ENCODE data around the gene ICE1.

ICE1 gene

GRCh38 chr5:5521029-5521428, 98.6 kb downstream of the ICE1 start:
- no peak for TF ChIP-seq ZNF274 (IDR thresholded peaks at IDR 0.05; ENCODE audit: low read depth, low read length)

GRCh38 chr5:5521478-5521877, 99.0 kb downstream of the ICE1 start:
- no peak overlapping the region for H3K4me3 ChIP-seq (ENCODE audit: low read length)

More at GRCh38 chr5:5521029-5521428, 98.6 kb downstream of the ICE1 start:
- H3K4me3 ChIP-seq (ENCODE audit: low read length): no peak overlapping the region

GRCh38 chr5:5522336-5522735, 99.9 kb downstream of the ICE1 start:
- TF ChIP-seq ZNF274 (IDR thresholded peaks at IDR 0.05; ENCODE audit: low read depth, low read length): no peak
- H3K4me3 ChIP-seq (ENCODE audit: low read length): no peak overlapping the region

More at GRCh38 chr5:5521478-5521877, 99.0 kb downstream of the ICE1 start:
- no peak for TF ChIP-seq ZNF274 (IDR thresholded peaks at IDR 0.05; ENCODE audit: low read depth, low read length)

- H3K4me3 ChIP-seq (ENCODE audit: low read length): no peak overlapping the region
- no peak for TF ChIP-seq ZNF274 (IDR thresholded peaks at IDR 0.05; ENCODE audit: low read depth, low read length)
Measured at GRCh38 chr5:5523066-5523505, 100.6 kb downstream of the ICE1 start.

- no peak overlapping the region for H3K4me3 ChIP-seq (ENCODE audit: low read length)
- TF ChIP-seq ZNF274 (IDR thresholded peaks at IDR 0.05; ENCODE audit: low read depth, low read length): no peak
Measured at GRCh38 chr5:5524327-5524726, 101.8 kb downstream of the ICE1 start.

- H3K4me3 ChIP-seq (ENCODE audit: low read length): no peak overlapping the region
- TF ChIP-seq ZNF274 (IDR thresholded peaks at IDR 0.05; ENCODE audit: low read depth, low read length): no peak
Measured at GRCh38 chr5:5531371-5531770, 108.9 kb downstream of the ICE1 start.

- TF ChIP-seq ZNF274 (IDR thresholded peaks at IDR 0.05; ENCODE audit: low read depth, low read length): no peak
- no peak overlapping the region for H3K4me3 ChIP-seq (ENCODE audit: low read length)
Measured at GRCh38 chr5:5532306-5533076, 110.0 kb downstream of the ICE1 start.

GRCh38 chr5:5533927-5534326, 111.5 kb downstream of the ICE1 start:
- TF ChIP-seq ZNF274 (IDR thresholded peaks at IDR 0.05; ENCODE audit: low read depth, low read length): no peak
- H3K4me3 ChIP-seq (ENCODE audit: low read length): no peak overlapping the region

GRCh38 chr5:5534333-5534732, 111.9 kb downstream of the ICE1 start:
- no peak overlapping the region for H3K4me3 ChIP-seq (ENCODE audit: low read length)

GRCh38 chr5:5536871-5537270, 114.4 kb downstream of the ICE1 start:
- TF ChIP-seq ZNF274 (IDR thresholded peaks at IDR 0.05; ENCODE audit: low read depth, low read length): no peak
- H3K4me3 ChIP-seq (ENCODE audit: low read length): no peak overlapping the region

More at GRCh38 chr5:5534333-5534732, 111.9 kb downstream of the ICE1 start:
- no peak for TF ChIP-seq ZNF274 (IDR thresholded peaks at IDR 0.05; ENCODE audit: low read depth, low read length)

GRCh38 chr5:5537426-5537825, 114.9 kb downstream of the ICE1 start:
- TF ChIP-seq ZNF274 (IDR thresholded peaks at IDR 0.05; ENCODE audit: low read depth, low read length): no peak

GRCh38 chr5:5539590-5539989, 117.1 kb downstream of the ICE1 start:
- TF ChIP-seq ZNF274 (IDR thresholded peaks at IDR 0.05; ENCODE audit: low read depth, low read length): no peak
- no peak overlapping the region for H3K4me3 ChIP-seq (ENCODE audit: low read length)

More at GRCh38 chr5:5537426-5537825, 114.9 kb downstream of the ICE1 start:
- H3K4me3 ChIP-seq (ENCODE audit: low read length): no peak overlapping the region

Measured in GM08714 (cell line).